Kidney glomerular epithelial cell (primary cell): ENCODE results near the gene PDLIM5.

Experiments
- DNase-seq: peaks from one replicate; lab custom pipeline; 2025; lab: John Stamatoyannopoulos, UW

The PDLIM5 gene

DNA sequence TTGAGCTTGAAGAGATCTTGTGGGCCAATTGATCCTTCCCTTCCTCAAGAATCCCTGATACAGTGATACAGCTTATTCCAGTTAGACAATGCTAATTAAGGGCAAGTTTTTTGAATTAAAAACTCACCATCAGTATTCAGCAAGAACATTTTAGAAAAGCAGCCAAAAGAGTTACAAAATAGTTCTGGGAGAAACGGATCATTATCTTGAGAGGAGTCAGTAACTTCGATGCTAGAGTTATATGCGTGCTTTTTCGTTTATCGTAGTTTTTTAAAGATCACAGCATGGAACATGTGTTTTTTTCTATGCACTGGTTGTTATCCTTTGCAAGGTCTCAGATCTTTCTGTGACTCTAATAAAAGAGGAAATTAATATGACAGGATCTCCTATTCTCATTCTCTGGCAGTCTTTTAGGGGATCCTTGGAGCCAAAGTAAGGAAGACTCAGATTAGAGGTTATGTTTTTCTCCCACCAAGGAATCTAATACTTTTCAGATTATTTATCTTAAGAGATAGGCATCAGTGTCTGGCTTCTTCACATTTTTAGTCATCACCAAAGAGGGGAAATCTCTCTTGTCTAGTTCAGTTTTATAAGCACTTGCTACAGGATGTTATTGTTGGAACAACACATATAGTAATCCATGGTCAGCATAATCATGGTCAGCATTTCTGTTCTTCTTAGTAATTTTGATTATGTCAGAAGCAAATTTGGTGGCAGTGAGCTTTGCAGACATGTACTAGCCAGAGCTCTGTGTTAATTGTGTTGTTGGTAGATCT is 109.7 kb downstream of the PDLIM5 start:
- DNase-seq = peak; percentile 49

GRCh38 chr4:94562285-94562684 is 110.5 kb downstream of the PDLIM5 start:
- DNase-seq = no peak

GRCh38 chr4:94564252-94564651 is 112.5 kb downstream of the PDLIM5 start:
- DNase-seq = no peak

GRCh38 chr4:94566420-94566819 is 114.7 kb downstream of the PDLIM5 start:
- DNase-seq = no peak

- DNase-seq = no peak
These were observed 116.1 kb downstream of the PDLIM5 start for GRCh38 chr4:94567811-94568210.

DNA sequence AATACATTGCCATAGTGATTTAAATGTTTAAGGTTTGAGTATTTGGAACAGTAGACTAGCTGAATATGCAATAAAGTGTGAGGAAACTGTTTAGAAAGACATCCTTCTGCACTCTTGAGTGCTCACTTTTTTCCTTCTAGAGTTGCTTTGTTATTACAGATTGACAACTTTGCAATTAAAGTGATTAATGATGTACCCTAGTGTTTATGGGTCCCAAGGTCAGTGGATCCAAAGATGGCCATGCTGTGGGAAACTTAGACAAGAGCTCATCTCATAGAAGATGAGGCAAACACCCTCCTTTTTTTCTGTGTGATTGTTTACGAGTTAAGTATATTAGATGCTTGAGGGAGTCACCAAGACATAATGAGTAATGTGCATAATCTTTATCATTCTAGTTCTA is 118.8 kb downstream of the PDLIM5 start:
- peak; percentile 12 for DNase-seq

GRCh38 chr4:94571298-94571697 is 119.6 kb downstream of the PDLIM5 start:
- no peak for DNase-seq

GRCh38 chr4:94571715-94572114 is 120.0 kb downstream of the PDLIM5 start:
- no peak for DNase-seq

- no peak for DNase-seq
These were observed 122.3 kb downstream of the PDLIM5 start for GRCh38 chr4:94574050-94574449.

DNA sequence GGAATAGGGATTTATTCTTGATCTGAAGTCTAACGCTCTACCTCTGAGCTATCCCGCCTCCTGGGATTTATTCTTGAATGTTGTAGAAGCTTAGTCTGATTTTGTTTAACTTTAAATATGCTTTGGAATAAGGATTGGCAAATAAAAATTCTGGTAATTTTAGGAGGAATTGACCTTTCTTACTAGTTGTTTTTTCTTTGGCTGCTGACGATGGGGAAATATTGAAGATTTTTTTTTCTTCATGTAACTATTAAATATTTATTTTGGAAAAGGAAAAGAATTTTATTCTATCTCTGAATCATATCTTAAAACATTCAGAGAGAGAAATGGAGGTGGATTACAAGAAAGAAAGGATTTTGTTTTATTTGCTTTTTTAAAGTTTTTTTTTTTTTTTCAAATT is 122.9 kb downstream of the PDLIM5 start:
- no peak for DNase-seq

- no peak for DNase-seq
These were observed 123.9 kb downstream of the PDLIM5 start for GRCh38 chr4:94575652-94576051.

DNA sequence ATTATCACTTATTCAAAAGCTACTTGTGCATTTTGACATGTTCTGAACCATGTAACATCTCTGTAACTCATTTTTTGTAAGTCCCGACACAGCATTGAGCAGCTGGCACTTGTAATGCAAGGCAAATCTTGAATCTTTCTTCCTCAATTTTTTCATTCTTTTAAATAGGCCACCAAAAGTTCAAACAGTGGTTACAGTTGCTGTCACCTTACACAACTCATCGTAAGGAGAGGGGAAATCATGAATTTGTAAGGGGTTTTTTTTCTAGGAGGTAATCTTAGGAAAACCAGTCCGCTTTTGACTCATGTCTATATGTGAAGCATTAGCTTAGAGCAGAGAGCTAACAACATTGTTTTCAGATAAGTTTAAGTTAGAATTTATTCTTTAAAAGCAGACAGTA is 124.5 kb downstream of the PDLIM5 start:
- DNase-seq = no peak

- peak; percentile 21 for DNase-seq
These were observed 125.4 kb downstream of the PDLIM5 start for GRCh38 chr4:94577136-94577535.

GRCh38 chr4:94578195-94578594 is 126.5 kb downstream of the PDLIM5 start:
- no peak for DNase-seq

DNA sequence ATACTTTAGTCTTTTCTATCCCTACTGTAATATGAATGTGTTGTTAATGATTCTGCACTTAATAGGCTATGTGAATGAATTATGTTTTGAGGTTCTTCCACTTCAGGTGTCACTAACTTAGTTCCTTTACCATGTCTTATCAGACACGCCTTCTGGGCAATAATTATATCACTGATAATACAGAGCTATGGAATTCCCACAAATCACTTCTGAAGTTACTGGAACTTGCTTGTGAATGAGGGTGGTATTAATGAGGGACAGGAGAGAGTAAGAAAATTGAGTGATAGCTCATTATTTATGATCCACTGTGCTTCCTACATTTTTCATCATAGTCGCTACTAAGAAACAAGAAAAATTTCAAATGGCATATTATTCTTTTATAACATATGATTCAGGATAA is 130.0 kb downstream of the PDLIM5 start:
- no peak for DNase-seq

DNA sequence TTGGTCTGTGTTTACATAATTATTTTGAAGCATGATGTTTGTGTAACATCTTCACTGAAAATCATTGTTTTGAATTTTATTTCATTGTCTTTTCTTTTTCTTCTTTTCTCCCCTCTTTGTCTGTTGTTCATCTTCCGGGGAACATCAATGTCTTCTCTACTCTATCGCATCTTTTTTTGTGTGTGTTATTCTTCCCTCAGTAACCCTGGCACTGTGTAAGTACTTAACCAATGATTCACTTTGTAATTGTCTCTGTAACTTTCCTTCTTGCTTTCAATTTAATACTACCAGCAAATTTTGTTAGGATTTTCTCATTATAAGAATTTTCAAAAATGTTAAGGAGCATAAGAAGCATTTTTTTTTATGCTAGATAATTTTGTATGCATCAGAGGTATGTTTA is 130.8 kb downstream of the PDLIM5 start:
- peak; percentile 24 for DNase-seq

- no peak for DNase-seq
These were observed 132.3 kb downstream of the PDLIM5 start for GRCh38 chr4:94583914-94584641.

GRCh38 chr4:94588896-94589693 is 137.4 kb downstream of the PDLIM5 start:
- DNase-seq = no peak

GRCh38 chr4:94590493-94590892 is 138.8 kb downstream of the PDLIM5 start:
- DNase-seq = no peak

DNA sequence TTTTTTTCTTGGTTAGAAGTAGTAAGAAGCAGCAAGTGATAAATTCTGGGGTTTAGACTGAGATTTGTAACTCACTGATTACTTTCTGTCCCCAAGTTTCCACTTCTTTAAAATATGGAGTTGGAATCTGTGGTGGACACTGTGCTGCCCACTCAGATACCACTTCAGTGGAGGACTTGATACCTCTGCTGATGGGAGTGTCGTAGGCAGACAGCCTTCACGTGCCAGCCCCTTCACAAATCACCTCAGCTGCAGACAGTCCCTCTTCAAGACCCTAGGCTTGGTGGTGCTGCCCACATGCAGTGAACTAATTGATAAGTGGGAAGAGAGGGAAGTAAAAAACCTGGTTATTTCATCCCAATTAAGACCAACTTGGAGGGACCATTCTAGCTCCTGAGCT is 139.5 kb downstream of the PDLIM5 start:
- no peak for DNase-seq

DNA sequence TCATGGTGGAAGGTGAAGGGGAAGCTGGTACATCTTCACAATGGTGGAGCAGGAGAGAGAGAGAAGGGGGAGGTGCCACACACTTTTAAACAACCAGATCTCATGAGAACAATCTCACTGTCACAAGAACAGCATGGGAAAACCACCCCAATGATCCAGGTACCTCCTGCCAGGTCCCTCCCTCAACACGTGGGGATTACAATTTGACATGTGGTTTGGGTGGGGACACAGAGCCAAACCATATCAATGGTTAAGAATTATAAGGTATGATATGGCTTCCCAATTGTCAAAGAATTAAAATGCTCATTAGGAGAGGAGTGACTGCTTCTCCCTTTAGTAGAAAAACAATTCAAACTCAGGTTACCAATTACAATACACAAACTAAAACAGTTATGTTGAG is 143.3 kb downstream of the PDLIM5 start:
- no peak for DNase-seq

- peak; percentile 49 for DNase-seq
These were observed 144.2 kb downstream of the PDLIM5 start for GRCh38 chr4:94595880-94596483.
